HG03108 (cell line): ENCODE results near the gene DNMT3L.
"Not testable (repeated sequence)": the region's sequence is repeated elsewhere in the genome, so short reads cannot be mapped to it uniquely, and the experiment has no call there.

Experiments used
- ATAC-seq: cut with Tn5 transposase; IDR thresholded peaks from one replicate; pipeline ENCODE4 v1.9.1; 2021; ENCODE audit warnings: moderate library complexity; ENCODE audit not compliant: unreplicated experiment

DNMT3L gene

GRCh38 chr21:44199448-44199847 is 62.2 kb downstream of the DNMT3L start:
- no peak for ATAC-seq

- ATAC-seq, result not testable (repeated sequence)
These were observed 64.6 kb downstream of the DNMT3L start for GRCh38 chr21:44197156-44197516.
